NT2/D1 (cell line): ENCODE results near the gene CDK1.

Experiments used
- DNase-seq: peaks from one replicate; pipeline ENCODE4 v3.0.0-alpha.2; 2011; ENCODE audit warnings: low read depth, low spot score
- H3K27me3 ChIP-seq: 2 replicates; pipeline ENCODE4 v1.6.0; 2011; ENCODE audit warnings: mild to moderate bottlenecking; ENCODE audit not compliant: insufficient read length, insufficient read depth
- H3K36me3 ChIP-seq: 2 replicates; pipeline ENCODE4 v1.6.1; 2011; ENCODE audit warnings: mild to moderate bottlenecking, low read length, mixed read lengths; ENCODE audit not compliant: insufficient read depth, insufficient read length
- H3K4me1 ChIP-seq: 2 replicates; pipeline ENCODE4 v1.5.1; 2011; ENCODE audit not compliant: insufficient read depth, insufficient read length
- H3K4me3 ChIP-seq: 2 replicates; pipeline ENCODE4 v1.5.1; 2011; ENCODE audit warnings: low read depth; ENCODE audit not compliant: insufficient read length
- H3K9ac ChIP-seq: 2 replicates; pipeline ENCODE4 v1.6.0; 2011; ENCODE audit warnings: low read depth; ENCODE audit not compliant: insufficient read length
- H3K9me3 ChIP-seq: 2 replicates; pipeline ENCODE4 v1.5.1; 2011; ENCODE audit warnings: mild to moderate bottlenecking, low read length; ENCODE audit not compliant: insufficient read depth
- SUZ12 ChIP-seq: IDR thresholded peaks from 2 replicates; pipeline ENCODE4 v1.6.1; 2011; ENCODE audit not compliant: insufficient read length, insufficient read depth; ENCODE audit errors: extremely low read depth
- YY1 ChIP-seq: IDR thresholded peaks from 2 replicates; pipeline ENCODE4 v1.6.1; 2011; ENCODE audit not compliant: insufficient read length, insufficient read depth
- ZNF274 ChIP-seq: IDR thresholded peaks from 2 replicates; pipeline ENCODE4 v1.6.1; 2011; ENCODE audit warnings: mild to moderate bottlenecking, low read depth, low read length

The CDK1 gene

DNA sequence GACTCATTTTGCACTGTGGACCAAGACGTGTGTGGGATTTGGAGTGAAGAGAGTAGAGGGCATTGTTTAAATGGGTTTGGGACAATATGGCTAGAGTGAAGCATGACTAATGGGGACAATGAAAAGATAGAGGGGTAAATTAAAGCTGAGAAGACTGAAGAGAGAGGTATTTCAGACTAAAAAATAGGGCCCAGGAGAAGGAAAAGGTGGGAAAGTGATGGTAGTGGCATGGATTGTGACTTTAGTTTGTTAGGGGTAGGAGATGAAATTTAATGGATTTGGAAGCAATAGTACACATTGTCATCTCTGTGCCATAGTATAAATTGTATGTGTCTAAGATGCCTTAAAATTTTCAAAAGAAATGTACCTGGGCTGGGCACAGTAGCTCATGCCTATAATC is 18.2 kb downstream of the CDK1 start:
- TF ChIP-seq SUZ12 (no peak), ZNF274 (no peak), YY1 (no peak)
- Histone ChIP-seq H3K9ac (no peak overlapping the region), H3K4me3 (no peak overlapping the region), H3K4me1 (no peaks in the 10 kb centered on the region), H3K36me3 (peaks cover 51% of the 10 kb centered on the region), H3K9me3 (no peaks in the 10 kb centered on the region), H3K27me3 (no peaks in the 10 kb centered on the region)
- no peak for DNase-seq

DNA sequence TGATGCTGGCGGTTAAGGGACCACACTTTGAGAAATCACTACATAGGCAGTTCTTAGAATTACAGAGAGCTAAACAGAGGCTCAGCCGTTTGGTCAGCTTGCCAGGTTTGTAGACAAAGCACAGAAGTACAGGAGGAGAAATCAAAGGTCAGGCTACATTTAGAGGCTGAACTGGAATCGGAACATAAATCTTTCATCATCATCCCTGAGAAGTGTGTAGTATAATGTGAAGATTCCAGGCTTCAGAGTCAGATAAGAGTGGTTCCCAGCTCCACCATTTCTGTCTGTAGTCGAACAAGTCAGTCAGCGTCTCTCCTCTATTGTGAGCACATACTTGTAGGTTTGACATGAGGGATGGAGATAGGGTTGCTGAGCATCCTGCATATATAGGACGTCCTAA is 18.9 kb downstream of the CDK1 start:
- Histone ChIP-seq H3K4me1 (no peaks in the 10 kb centered on the region), H3K9me3 (no peaks in the 10 kb centered on the region), H3K27me3 (no peaks in the 10 kb centered on the region), H3K36me3 (peaks cover 47% of the 10 kb centered on the region), H3K9ac (no peak overlapping the region), H3K4me3 (no peak overlapping the region)
- TF ChIP-seq YY1 (no peak), SUZ12 (no peak), ZNF274 (no peak)
- no peak for DNase-seq

DNA sequence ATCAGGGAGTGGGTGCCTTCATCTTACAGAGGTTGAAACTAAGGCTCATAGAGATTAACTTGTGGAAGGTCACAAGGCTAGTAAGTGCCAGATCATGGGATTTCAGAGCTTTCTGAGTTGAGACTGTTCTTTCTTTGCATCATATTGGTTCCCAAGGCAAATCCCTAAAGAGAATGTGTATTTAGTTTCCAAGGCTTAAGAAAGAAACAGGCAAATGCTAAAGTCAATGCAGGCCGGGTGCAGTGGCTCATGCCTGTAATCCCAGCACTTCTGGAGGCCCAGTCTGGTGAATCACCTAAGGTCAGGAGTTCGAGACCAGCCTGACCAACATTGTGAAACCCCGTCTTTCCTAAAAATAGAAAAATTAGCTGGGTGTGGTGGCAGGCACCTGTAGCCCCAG is 19.8 kb downstream of the CDK1 start:
- TF ChIP-seq SUZ12: no peak
- TF ChIP-seq ZNF274: no peak
- no peak for TF ChIP-seq YY1
- Histone ChIP-seq H3K4me3 (no peak overlapping the region), H3K9ac (no peak overlapping the region), H3K36me3 (peaks cover 44% of the 10 kb centered on the region), H3K9me3 (no peaks in the 10 kb centered on the region), H3K4me1 (no peaks in the 10 kb centered on the region), H3K27me3 (no peaks in the 10 kb centered on the region)
- no peak for DNase-seq

DNA sequence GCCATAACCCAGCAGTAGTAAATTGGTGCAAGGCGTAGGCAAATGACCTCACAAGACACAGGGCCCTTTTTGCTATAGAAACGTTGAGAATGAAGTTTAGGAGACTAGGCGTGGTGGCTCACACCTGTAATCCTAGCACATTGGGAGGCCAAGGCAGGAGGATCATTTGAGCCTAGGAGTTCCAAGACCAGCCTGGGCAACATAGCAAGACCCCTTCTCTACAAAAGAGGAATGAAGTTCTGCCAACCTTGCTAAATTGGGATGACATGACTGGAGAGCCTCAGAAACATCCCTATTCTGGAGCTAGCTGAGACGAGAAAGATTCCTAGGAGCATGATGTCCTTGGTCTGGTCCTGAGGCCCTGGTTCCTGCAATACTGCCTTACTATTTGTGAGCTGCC is 20.6 kb downstream of the CDK1 start:
- H3K4me1 ChIP-seq: no peaks in the 10 kb centered on the region
- no peak overlapping the region for H3K4me3 ChIP-seq
- H3K27me3 ChIP-seq: no peaks in the 10 kb centered on the region
- TF ChIP-seq ZNF274: no peak
- no peak for TF ChIP-seq YY1
- TF ChIP-seq SUZ12: no peak
- peaks cover 36% of the 10 kb centered on the region for H3K36me3 ChIP-seq
- no peak for DNase-seq
- no peak overlapping the region for H3K9ac ChIP-seq
- H3K9me3 ChIP-seq: no peaks in the 10 kb centered on the region

DNA sequence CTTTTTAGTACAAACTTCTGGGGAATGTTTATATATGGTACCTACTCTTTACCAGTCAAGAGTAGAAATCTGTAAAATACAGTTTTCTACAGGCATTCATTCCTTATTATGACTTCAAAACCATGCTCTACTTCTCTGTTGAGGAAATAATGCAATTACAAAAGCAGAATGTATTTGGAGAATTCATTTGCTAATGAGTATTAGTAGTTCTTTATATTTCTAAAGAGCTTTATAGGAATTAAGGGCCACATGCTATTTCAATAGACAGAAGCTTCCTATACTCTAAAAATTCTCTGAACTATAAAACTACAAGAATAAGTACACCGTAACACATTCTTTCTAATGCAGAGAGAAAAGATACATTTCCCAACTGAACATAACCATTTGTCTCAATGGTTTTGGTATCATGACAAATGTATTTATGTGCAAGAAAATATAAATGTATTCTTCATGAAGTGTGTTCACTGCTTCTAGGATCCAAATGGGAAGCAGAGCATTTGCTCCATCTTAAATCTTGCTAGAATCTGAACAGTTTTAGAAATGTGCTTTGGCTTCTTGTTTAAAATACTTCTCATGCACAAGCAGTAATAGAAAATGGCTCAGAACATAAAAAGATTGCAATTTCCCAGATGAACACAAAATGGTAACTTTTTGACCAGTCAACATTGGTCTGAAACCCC is 21.8 kb downstream of the CDK1 start:
- Histone ChIP-seq H3K9me3 (no peaks in the 10 kb centered on the region), H3K36me3 (peaks cover 24% of the 10 kb centered on the region), H3K27me3 (no peaks in the 10 kb centered on the region), H3K4me1 (no peaks in the 10 kb centered on the region), H3K4me3 (no peak overlapping the region), H3K9ac (no peak overlapping the region)
- TF ChIP-seq ZNF274: no peak
- TF ChIP-seq SUZ12: no peak
- TF ChIP-seq YY1: no peak
- no peak for DNase-seq

DNA sequence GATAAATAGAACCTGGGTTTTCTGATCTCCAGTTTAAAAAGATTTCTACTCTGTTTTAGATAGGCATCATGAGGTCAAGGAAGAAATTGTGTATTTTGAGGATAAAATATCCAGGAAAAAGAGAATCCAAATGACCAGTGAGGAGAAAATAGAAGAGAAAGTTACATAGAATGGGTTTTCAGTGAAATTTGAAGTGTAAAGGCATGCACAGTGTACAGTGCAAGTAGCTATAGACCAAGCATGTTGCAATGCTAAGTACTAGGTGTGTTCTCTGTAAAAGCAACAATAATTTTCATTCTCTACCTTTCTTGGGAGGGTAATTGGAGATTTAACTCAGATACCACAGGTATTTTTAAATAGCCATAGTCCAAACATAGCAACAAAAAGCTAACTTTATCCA is 22.6 kb downstream of the CDK1 start:
- no peak overlapping the region for H3K4me3 ChIP-seq
- H3K9me3 ChIP-seq: no peaks in the 10 kb centered on the region
- H3K9ac ChIP-seq: no peak overlapping the region
- H3K4me1 ChIP-seq: no peaks in the 10 kb centered on the region
- H3K36me3 ChIP-seq: peaks cover 18% of the 10 kb centered on the region
- TF ChIP-seq ZNF274 (no peak), YY1 (no peak), SUZ12 (no peak)
- no peaks in the 10 kb centered on the region for H3K27me3 ChIP-seq
- no peak for DNase-seq

DNA sequence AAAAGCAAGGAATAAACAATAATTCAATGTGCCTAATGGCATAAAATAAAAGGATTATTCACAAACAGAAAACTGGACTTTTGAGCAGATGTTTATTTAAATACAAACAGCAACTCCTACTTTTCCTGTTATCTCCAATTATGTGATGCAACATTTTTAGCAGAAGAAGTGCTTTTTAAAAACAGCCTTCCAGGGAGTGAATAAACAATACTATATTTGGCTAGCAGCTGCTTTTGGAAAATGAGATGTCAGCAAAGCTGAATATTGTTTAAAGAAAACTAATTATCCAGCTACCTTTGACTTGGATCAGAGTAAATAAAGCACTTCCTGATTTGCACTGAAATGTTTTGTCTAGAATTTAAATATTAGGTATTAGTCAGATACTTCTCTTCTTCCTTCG is 23.2 kb downstream of the CDK1 start:
- no peak for TF ChIP-seq ZNF274
- no peak for TF ChIP-seq SUZ12
- no peak for TF ChIP-seq YY1
- DNase-seq: no peak

DNA sequence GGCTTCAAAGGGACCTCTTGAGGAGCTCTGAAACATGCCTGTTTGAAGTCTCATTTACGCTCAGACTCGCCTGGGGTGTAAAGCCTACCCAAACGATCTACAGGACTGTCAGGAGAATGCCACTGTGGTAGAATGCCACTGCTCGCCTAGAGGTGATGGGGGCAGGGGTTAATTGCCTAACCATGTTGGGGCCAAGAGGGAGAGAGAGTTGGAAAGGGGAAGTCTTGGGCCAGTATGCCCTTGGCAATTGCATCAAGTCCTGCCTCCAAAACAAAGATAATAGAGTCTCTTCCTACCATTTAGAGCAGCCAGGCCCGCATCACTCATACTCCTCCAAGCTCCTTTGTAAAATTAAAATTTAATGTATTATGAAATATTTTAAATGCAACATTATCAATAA is 25.2 kb downstream of the CDK1 start:
- no peak for TF ChIP-seq ZNF274
- TF ChIP-seq SUZ12: no peak
- TF ChIP-seq YY1: no peak
- H3K9me3 ChIP-seq: no peaks in the 10 kb centered on the region
- no peak for DNase-seq

More for the DNA sequence above, 23.2 kb downstream of the CDK1 start:
- H3K4me3 ChIP-seq: no peak overlapping the region
- no peak overlapping the region for H3K9ac ChIP-seq
- no peaks in the 10 kb centered on the region for H3K9me3 ChIP-seq
- no peaks in the 10 kb centered on the region for H3K4me1 ChIP-seq
- peaks cover 12% of the 10 kb centered on the region for H3K36me3 ChIP-seq
- no peaks in the 10 kb centered on the region for H3K27me3 ChIP-seq

More for the DNA sequence above, 25.2 kb downstream of the CDK1 start:
- H3K27me3 ChIP-seq: no peaks in the 10 kb centered on the region
- no peak overlapping the region for H3K9ac ChIP-seq
- no peak overlapping the region for H3K4me3 ChIP-seq
- H3K36me3 ChIP-seq: peaks cover 7% of the 10 kb centered on the region
- H3K4me1 ChIP-seq: no peaks in the 10 kb centered on the region
